ENCODE data around the gene STOM.

STOM gene

GRCh38 chr9:121321016-121321503 is 49.0 kb downstream of the STOM start:
- H2AFZ ChIP-seq (ENCODE audit: low read depth, low read length) = no peak overlapping the region
- H3K9ac ChIP-seq (ENCODE audit: low read length) = no peak overlapping the region
- no peaks in the 10 kb centered on the region for H4K20me1 ChIP-seq (ENCODE audit: insufficient read depth, low read length)
- no peaks in the 10 kb centered on the region for H3K79me2 ChIP-seq (ENCODE audit: low read length)
- no peak overlapping the region for H3K4me2 ChIP-seq (ENCODE audit: low read length)
- H3K4me1 ChIP-seq (ENCODE audit: low read length) = peaks cover 13% of the 10 kb centered on the region
- TF ChIP-seq, protein P1, sequence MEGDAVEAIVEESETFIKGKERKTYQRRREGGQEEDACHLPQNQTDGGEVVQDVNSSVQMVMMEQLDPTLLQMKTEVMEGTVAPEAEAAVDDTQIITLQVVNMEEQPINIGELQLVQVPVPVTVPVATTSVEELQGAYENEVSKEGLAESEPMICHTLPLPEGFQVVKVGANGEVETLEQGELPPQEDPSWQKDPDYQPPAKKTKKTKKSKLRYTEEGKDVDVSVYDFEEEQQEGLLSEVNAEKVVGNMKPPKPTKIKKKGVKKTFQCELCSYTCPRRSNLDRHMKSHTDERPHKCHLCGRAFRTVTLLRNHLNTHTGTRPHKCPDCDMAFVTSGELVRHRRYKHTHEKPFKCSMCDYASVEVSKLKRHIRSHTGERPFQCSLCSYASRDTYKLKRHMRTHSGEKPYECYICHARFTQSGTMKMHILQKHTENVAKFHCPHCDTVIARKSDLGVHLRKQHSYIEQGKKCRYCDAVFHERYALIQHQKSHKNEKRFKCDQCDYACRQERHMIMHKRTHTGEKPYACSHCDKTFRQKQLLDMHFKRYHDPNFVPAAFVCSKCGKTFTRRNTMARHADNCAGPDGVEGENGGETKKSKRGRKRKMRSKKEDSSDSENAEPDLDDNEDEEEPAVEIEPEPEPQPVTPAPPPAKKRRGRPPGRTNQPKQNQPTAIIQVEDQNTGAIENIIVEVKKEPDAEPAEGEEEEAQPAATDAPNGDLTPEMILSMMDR (IDR thresholded peaks at IDR 0.05; ENCODE audit: low read depth, low read length) = no peak
- no peak for TF ChIP-seq EZH2phosphoT487 (IDR thresholded peaks at IDR 0.05; ENCODE audit: low read depth)
- no peak overlapping the region for H3K27ac ChIP-seq (ENCODE audit: low read length)
- H3K4me3 ChIP-seq (ENCODE audit: low read length) = no peak overlapping the region
- H3K27me3 ChIP-seq (ENCODE audit: low read depth, low read length) = no peaks in the 10 kb centered on the region
- no peaks in the 10 kb centered on the region for H3K9me3 ChIP-seq (ENCODE audit: insufficient read depth, low read length)
- H3K36me3 ChIP-seq (replicated peaks; ENCODE audit: low read depth, low read length) = no peaks in the 10 kb centered on the region

GRCh38 chr9:121319383-121319780 is 50.7 kb downstream of the STOM start:
- H3K9ac ChIP-seq (ENCODE audit: low read length) = no peak overlapping the region
- H4K20me1 ChIP-seq (ENCODE audit: insufficient read depth, low read length) = no peaks in the 10 kb centered on the region
- no peak overlapping the region for H2AFZ ChIP-seq (ENCODE audit: low read depth, low read length)
- H3K4me3 ChIP-seq (ENCODE audit: low read length) = no peak overlapping the region
- H3K9me3 ChIP-seq (ENCODE audit: insufficient read depth, low read length) = no peaks in the 10 kb centered on the region
- H3K27ac ChIP-seq (ENCODE audit: low read length) = no peak overlapping the region
- no peaks in the 10 kb centered on the region for H3K79me2 ChIP-seq (ENCODE audit: low read length)
- no peak overlapping the region for H3K4me2 ChIP-seq (ENCODE audit: low read length)
- no peaks in the 10 kb centered on the region for H3K36me3 ChIP-seq (replicated peaks; ENCODE audit: low read depth, low read length)
- H3K4me1 ChIP-seq (ENCODE audit: low read length) = peaks cover 9% of the 10 kb centered on the region
- TF ChIP-seq EZH2phosphoT487 (IDR thresholded peaks at IDR 0.05; ENCODE audit: low read depth) = no peak
- TF ChIP-seq, protein P1 (IDR thresholded peaks at IDR 0.05; ENCODE audit: low read depth, low read length) = no peak
- no peaks in the 10 kb centered on the region for H3K27me3 ChIP-seq (ENCODE audit: low read depth, low read length)

- no peaks in the 10 kb centered on the region for H3K9me3 ChIP-seq (ENCODE audit: insufficient read depth, low read length)
- H2AFZ ChIP-seq (ENCODE audit: low read depth, low read length) = no peak overlapping the region
- TF ChIP-seq, protein P1 (IDR thresholded peaks at IDR 0.05; ENCODE audit: low read depth, low read length) = no peak
- TF ChIP-seq EZH2phosphoT487 (IDR thresholded peaks at IDR 0.05; ENCODE audit: low read depth) = no peak
- H3K4me2 ChIP-seq (ENCODE audit: low read length) = no peak overlapping the region
- no peaks in the 10 kb centered on the region for H3K79me2 ChIP-seq (ENCODE audit: low read length)
- no peaks in the 10 kb centered on the region for H3K36me3 ChIP-seq (replicated peaks; ENCODE audit: low read depth, low read length)
- no peak overlapping the region for H3K4me3 ChIP-seq (ENCODE audit: low read length)
- no peak overlapping the region for H3K9ac ChIP-seq (ENCODE audit: low read length)
- H3K4me1 ChIP-seq (ENCODE audit: low read length) = peaks cover 4% of the 10 kb centered on the region
- no peak overlapping the region for H3K27ac ChIP-seq (ENCODE audit: low read length)
- H4K20me1 ChIP-seq (ENCODE audit: insufficient read depth, low read length) = no peaks in the 10 kb centered on the region
- no peaks in the 10 kb centered on the region for H3K27me3 ChIP-seq (ENCODE audit: low read depth, low read length)
These were observed 51.2 kb downstream of the STOM start for GRCh38 chr9:121318631-121319382.

DNA sequence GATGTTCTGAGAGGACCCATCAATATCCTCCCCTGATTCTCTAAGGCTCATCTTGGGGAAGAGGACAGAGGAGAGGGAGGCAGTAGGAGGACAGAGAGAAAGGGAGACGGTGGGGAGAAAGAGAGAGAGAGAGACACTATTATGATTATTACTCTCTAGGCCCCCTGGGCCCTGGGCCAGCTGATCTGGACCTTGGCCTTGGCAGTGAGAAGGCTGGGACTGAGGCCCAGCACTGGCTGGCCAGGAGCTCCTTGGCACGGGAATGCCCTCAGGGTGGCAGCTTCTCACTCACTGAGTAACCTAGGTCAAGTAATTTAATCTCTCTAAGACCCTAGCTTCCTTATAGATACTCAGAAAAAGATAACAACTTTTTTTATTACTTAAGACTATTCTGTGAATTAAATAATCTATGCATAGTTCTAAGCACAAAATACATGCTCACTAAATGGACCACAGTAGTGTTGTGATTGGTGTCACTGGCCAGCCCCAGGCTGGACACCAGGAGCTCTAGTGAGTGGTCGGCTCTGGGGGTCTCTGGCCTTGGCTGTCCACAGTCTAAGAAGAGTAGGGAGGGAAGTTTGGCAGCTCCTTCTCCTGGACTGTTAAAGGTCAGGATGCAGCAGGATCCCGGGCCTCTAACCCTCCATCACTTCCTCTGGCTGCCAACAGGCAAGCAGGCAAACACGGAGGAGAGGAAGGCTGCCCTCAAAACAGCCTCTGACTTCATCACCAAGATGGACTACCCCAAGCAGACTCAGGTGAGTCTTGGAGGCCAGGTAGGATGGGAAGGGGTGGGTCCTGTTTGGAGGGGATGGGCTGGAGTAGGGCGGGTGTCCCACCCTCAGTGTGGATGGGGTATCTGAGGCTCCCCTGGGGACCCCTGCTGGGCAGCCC is 52.1 kb downstream of the STOM start:
- H3K4me1 ChIP-seq (ENCODE audit: low read length) = no peaks in the 10 kb centered on the region
- no peaks in the 10 kb centered on the region for H3K79me2 ChIP-seq (ENCODE audit: low read length)
- no peak overlapping the region for H3K4me2 ChIP-seq (ENCODE audit: low read length)
- H3K36me3 ChIP-seq (replicated peaks; ENCODE audit: low read depth, low read length) = no peaks in the 10 kb centered on the region
- no peak for TF ChIP-seq EZH2phosphoT487 (IDR thresholded peaks at IDR 0.05; ENCODE audit: low read depth)
- TF ChIP-seq, protein P1 (IDR thresholded peaks at IDR 0.05; ENCODE audit: low read depth, low read length) = no peak
- no peaks in the 10 kb centered on the region for H3K27me3 ChIP-seq (ENCODE audit: low read depth, low read length)
- no peaks in the 10 kb centered on the region for H4K20me1 ChIP-seq (ENCODE audit: insufficient read depth, low read length)
- no peak overlapping the region for H3K27ac ChIP-seq (ENCODE audit: low read length)
- no peak overlapping the region for H3K4me3 ChIP-seq (ENCODE audit: low read length)
- H3K9me3 ChIP-seq (ENCODE audit: insufficient read depth, low read length) = no peaks in the 10 kb centered on the region
- H2AFZ ChIP-seq (ENCODE audit: low read depth, low read length) = no peak overlapping the region
- no peak overlapping the region for H3K9ac ChIP-seq (ENCODE audit: low read length)

Measured in OCI-LY3 (cell line).